ENCODE data around the gene CAMSAP1.
"Not testable (repeated sequence)": the region's sequence is repeated elsewhere in the genome, so short reads cannot be mapped to it uniquely, and the experiment has no call there.

CAMSAP1 gene

DNA sequence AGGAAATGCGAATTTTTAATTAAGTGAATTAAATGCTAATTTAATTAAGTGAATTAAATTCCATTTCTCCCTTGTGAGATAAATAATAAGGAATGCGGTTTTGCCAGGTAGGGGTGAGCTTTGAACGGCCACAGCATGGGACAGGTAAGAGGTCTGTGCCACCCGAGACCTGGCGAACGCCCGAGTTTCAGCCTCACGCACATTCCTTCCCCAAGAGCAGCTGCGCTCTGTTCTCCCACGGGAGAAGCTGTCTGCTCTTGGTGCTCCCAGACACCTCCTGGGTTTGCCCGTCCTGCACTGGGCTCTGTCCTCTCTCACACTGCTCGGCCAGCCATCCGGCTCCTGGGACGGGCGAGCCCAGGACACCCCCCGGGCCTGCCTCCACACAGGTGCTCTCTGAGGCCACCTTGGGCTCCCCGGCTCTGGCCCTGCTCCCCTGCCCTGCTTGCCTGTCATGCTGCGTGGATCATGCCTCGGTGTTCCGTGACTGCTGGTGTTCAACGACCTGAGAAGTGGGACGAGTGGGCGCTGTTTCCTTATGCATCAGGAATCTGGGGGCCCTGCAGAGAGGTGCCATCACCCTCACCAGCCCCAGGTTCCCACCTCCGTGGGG, 13.7 kb upstream of the CAMSAP1 start:
- Histone ChIP-seq H4K20me1 (ENCODE audit: insufficient read depth, low read length) (no peaks in the 10 kb centered on the region; the same call in 1 of the 2 replicates), H3K27ac (ENCODE audit: low read length) (no peak overlapping the region), H3K79me2 (ENCODE audit: insufficient read depth, low read length) (no peaks in the 10 kb centered on the region), H2AFZ (ENCODE audit: low read depth, low read length) (no peak overlapping the region), H3K4me1 (ENCODE audit: insufficient read depth, low read length) (no peaks in the 10 kb centered on the region), H3K27me3 (ENCODE audit: insufficient read depth, low read length, poor library complexity) (no peaks in the 10 kb centered on the region), H3K9ac (ENCODE audit: low read depth, low read length) (no peak overlapping the region), H3K9me3 (ENCODE audit: insufficient read depth, low read length, severe bottlenecking) (no peaks in the 10 kb centered on the region), H3K4me2 (ENCODE audit: insufficient read depth, low read length) (no peak overlapping the region), H3K36me3 (ENCODE audit: insufficient read depth, low read length) (peaks cover 2% of the 10 kb centered on the region; the same call in 1 of the 2 replicates), H3K4me3 (ENCODE audit: low read depth in 1 of 2, low read length in 2 of 2) (no peak overlapping the region)
- peak; percentile 48; the same call in 1 of the 3 replicates for ATAC-seq (ENCODE audit: insufficient read depth, low read depth)
- no peak for DNase-seq
- TF ChIP-seq CTCF (IDR thresholded peaks at IDR 0.05; ENCODE audit: borderline replicate concordance, extremely low read depth, low read length, poor library complexity, severe bottlenecking) = no peak
- no peak for TF ChIP-seq EZH2 (IDR thresholded peaks at IDR 0.05; ENCODE audit: borderline replicate concordance, low read depth, low read length, severe bottlenecking)

- Histone ChIP-seq H4K20me1 (ENCODE audit: insufficient read depth, low read length) (no peaks in the 10 kb centered on the region; the same call in 1 of the 2 replicates), H3K27me3 (ENCODE audit: insufficient read depth, low read length, poor library complexity) (no peaks in the 10 kb centered on the region), H3K36me3 (ENCODE audit: insufficient read depth, low read length) (peaks cover 9% of the 10 kb centered on the region), H3K4me3 (ENCODE audit: low read depth in 1 of 2, low read length in 2 of 2) (no peak overlapping the region), H3K79me2 (ENCODE audit: insufficient read depth, low read length) (no peaks in the 10 kb centered on the region), H3K4me1 (ENCODE audit: insufficient read depth, low read length) (no peaks in the 10 kb centered on the region), H2AFZ (ENCODE audit: low read depth, low read length) (no peak overlapping the region), H3K9me3 (ENCODE audit: insufficient read depth, low read length, severe bottlenecking) (peaks cover 2% of the 10 kb centered on the region), H3K4me2 (ENCODE audit: insufficient read depth, low read length) (no peak overlapping the region), H3K27ac (ENCODE audit: low read length) (no peak overlapping the region), H3K9ac (ENCODE audit: low read depth, low read length) (no peak overlapping the region)
- no peak for DNase-seq
- no peak for ATAC-seq (ENCODE audit: insufficient read depth, low read depth)
- TF ChIP-seq CTCF (IDR thresholded peaks at IDR 0.05; ENCODE audit: borderline replicate concordance, extremely low read depth, low read length, poor library complexity, severe bottlenecking) (no peak), EZH2 (IDR thresholded peaks at IDR 0.05; ENCODE audit: borderline replicate concordance, low read depth, low read length, severe bottlenecking) (no peak)
Observed at GRCh38 chr9:135920256-135920930, 13.0 kb upstream of the CAMSAP1 start.

GRCh38 chr9:135919318-135919890, 12.1 kb upstream of the CAMSAP1 start:
- Histone ChIP-seq H3K27ac (ENCODE audit: low read length) (no peak overlapping the region), H3K4me3 (ENCODE audit: low read depth in 1 of 2, low read length in 2 of 2) (no peak overlapping the region), H2AFZ (ENCODE audit: low read depth, low read length) (no peak overlapping the region), H3K27me3 (ENCODE audit: insufficient read depth, low read length, poor library complexity) (no peaks in the 10 kb centered on the region), H3K9me3 (ENCODE audit: insufficient read depth, low read length, severe bottlenecking) (peaks cover 9% of the 10 kb centered on the region), H3K9ac (ENCODE audit: low read depth, low read length) (no peak overlapping the region), H3K4me2 (ENCODE audit: insufficient read depth, low read length) (no peak overlapping the region), H3K79me2 (ENCODE audit: insufficient read depth, low read length) (no peaks in the 10 kb centered on the region), H3K4me1 (ENCODE audit: insufficient read depth, low read length) (no peaks in the 10 kb centered on the region), H3K36me3 (ENCODE audit: insufficient read depth, low read length) (peaks cover 19% of the 10 kb centered on the region), H4K20me1 (ENCODE audit: insufficient read depth, low read length) (no peaks in the 10 kb centered on the region; the same call in 1 of the 2 replicates)
- ATAC-seq (ENCODE audit: insufficient read depth, low read depth) = 0 out of 3 replicates have a peak, but pooled peaks have one; percentile 13
- DNase-seq = no peak
- TF ChIP-seq EZH2 (IDR thresholded peaks at IDR 0.05; ENCODE audit: borderline replicate concordance, low read depth, low read length, severe bottlenecking) (no peak), CTCF (IDR thresholded peaks at IDR 0.05; ENCODE audit: borderline replicate concordance, extremely low read depth, low read length, poor library complexity, severe bottlenecking) (no peak)

- H3K4me3 ChIP-seq (ENCODE audit: low read depth in 1 of 2, low read length in 2 of 2); ATAC-seq (ENCODE audit: insufficient read depth, low read depth); H2AFZ ChIP-seq (ENCODE audit: low read depth, low read length); H3K4me2 ChIP-seq (ENCODE audit: insufficient read depth, low read length); H3K27ac ChIP-seq (ENCODE audit: low read length); DNase-seq; H3K79me2 ChIP-seq (ENCODE audit: insufficient read depth, low read length); H3K9ac ChIP-seq (ENCODE audit: low read depth, low read length); H4K20me1 ChIP-seq (ENCODE audit: insufficient read depth, low read length); H3K27me3 ChIP-seq (ENCODE audit: insufficient read depth, low read length, poor library complexity); H3K4me1 ChIP-seq (ENCODE audit: insufficient read depth, low read length); H3K9me3 ChIP-seq (ENCODE audit: insufficient read depth, low read length, severe bottlenecking): not testable (repeated sequence)
- peaks cover 42% of the 10 kb centered on the region for H3K36me3 ChIP-seq (ENCODE audit: insufficient read depth, low read length)
Observed at GRCh38 chr9:135916227-135916626, 8.9 kb upstream of the CAMSAP1 start.
